Non-pigmented ciliary epithelial cell (primary cell): ENCODE data around the gene KCNMA1.

Experiments used
- DNase-seq: peaks from one replicate; pipeline ENCODE4 v3.0.0-alpha.2; 2010; ENCODE audit warnings: low read depth

KCNMA1 gene

GRCh38 chr10:77333610-77334340 lies 303.8 kb downstream of the KCNMA1 start:
- no peak for DNase-seq

GRCh38 chr10:77332256-77332655 lies 305.4 kb downstream of the KCNMA1 start:
- no peak for DNase-seq

GRCh38 chr10:77328272-77328816 lies 309.3 kb downstream of the KCNMA1 start:
- DNase-seq, result no peak

- no peak for DNase-seq
Observed at GRCh38 chr10:77325233-77325537, 312.4 kb downstream of the KCNMA1 start.

- no peak for DNase-seq
Observed at GRCh38 chr10:77321838-77322237, 315.8 kb downstream of the KCNMA1 start.

GRCh38 chr10:77320971-77321471 lies 316.6 kb downstream of the KCNMA1 start:
- DNase-seq, result no peak

GRCh38 chr10:77319557-77319956 lies 318.1 kb downstream of the KCNMA1 start:
- DNase-seq, result no peak

- DNase-seq, result no peak
Observed at GRCh38 chr10:77318739-77319138, 318.9 kb downstream of the KCNMA1 start.

GRCh38 chr10:77317221-77317620 lies 320.4 kb downstream of the KCNMA1 start:
- no peak for DNase-seq

GRCh38 chr10:77315496-77316129 lies 322.0 kb downstream of the KCNMA1 start:
- DNase-seq, result no peak

GRCh38 chr10:77313066-77313750 lies 324.4 kb downstream of the KCNMA1 start:
- DNase-seq, result no peak

- no peak for DNase-seq
Observed at GRCh38 chr10:77311186-77311585, 326.4 kb downstream of the KCNMA1 start.

- no peak for DNase-seq
Observed at GRCh38 chr10:77310288-77310840, 327.2 kb downstream of the KCNMA1 start.

GRCh38 chr10:77309509-77309908 lies 328.1 kb downstream of the KCNMA1 start:
- no peak for DNase-seq

- no peak for DNase-seq
Observed at GRCh38 chr10:77309092-77309491, 328.5 kb downstream of the KCNMA1 start.

GRCh38 chr10:77308084-77308732 lies 329.4 kb downstream of the KCNMA1 start:
- no peak for DNase-seq

GRCh38 chr10:77306666-77307065 lies 330.9 kb downstream of the KCNMA1 start:
- DNase-seq, result no peak

- no peak for DNase-seq
Observed at GRCh38 chr10:77305650-77306632, 331.7 kb downstream of the KCNMA1 start.

GRCh38 chr10:77304192-77304591 lies 333.4 kb downstream of the KCNMA1 start:
- no peak for DNase-seq

- DNase-seq, result peak; percentile 31
Observed at GRCh38 chr10:77301305-77301730, 336.3 kb downstream of the KCNMA1 start.
